NCI-H748 (cell line): ENCODE data around the gene AP2A2.

Experiments
- DNase-seq: peaks from one replicate; lab custom pipeline; 2025; ENCODE audit not compliant: unreplicated experiment; lab: John Stamatoyannopoulos, UW

AP2A2 gene

GRCh38 chr11:898540-899190 lies 27.0 kb upstream of the AP2A2 start:
- DNase-seq, result no peak

- no peak for DNase-seq
Observed at GRCh38 chr11:899724-900123, 25.9 kb upstream of the AP2A2 start.

- no peak for DNase-seq
Observed at GRCh38 chr11:900545-900944, 25.1 kb upstream of the AP2A2 start.

GRCh38 chr11:901452-902061 lies 24.1 kb upstream of the AP2A2 start:
- no peak for DNase-seq

GRCh38 chr11:904380-904779 lies 21.3 kb upstream of the AP2A2 start:
- DNase-seq, result no peak

- DNase-seq, result no peak
Observed at GRCh38 chr11:905952-906351, 19.7 kb upstream of the AP2A2 start.

- no peak for DNase-seq
Observed at GRCh38 chr11:907668-908067, 18.0 kb upstream of the AP2A2 start.

GRCh38 chr11:908273-908672 lies 17.4 kb upstream of the AP2A2 start:
- no peak for DNase-seq

- no peak for DNase-seq
Observed at GRCh38 chr11:909406-909805, 16.3 kb upstream of the AP2A2 start.

- peak; percentile 53 for DNase-seq
Observed at GRCh38 chr11:910044-910588, 15.6 kb upstream of the AP2A2 start.

GRCh38 chr11:910589-911030 lies 15.1 kb upstream of the AP2A2 start, which contains the start of gene CHID1:
Gene CHID1, minus strand, starts transcription at chr11:910810. Its CDS starts 5,994 bp downstream, at chr11:904816.
- peak; percentile 86 for DNase-seq

- peak; percentile 68 for DNase-seq
Observed at GRCh38 chr11:911031-911889, 14.4 kb upstream of the AP2A2 start.

- DNase-seq, result no peak
Observed at GRCh38 chr11:911890-912219, 13.8 kb upstream of the AP2A2 start.

GRCh38 chr11:912266-912665 lies 13.4 kb upstream of the AP2A2 start:
- DNase-seq, result no peak

- no peak for DNase-seq
Observed at GRCh38 chr11:913043-913442, 12.6 kb upstream of the AP2A2 start.

GRCh38 chr11:914204-914603 lies 11.5 kb upstream of the AP2A2 start:
- DNase-seq, result no peak

GRCh38 chr11:914747-915501 lies 10.7 kb upstream of the AP2A2 start:
- no peak for DNase-seq

- no peak for DNase-seq
Observed at GRCh38 chr11:917426-917825, 8.2 kb upstream of the AP2A2 start.

GRCh38 chr11:921921-922678 lies 3.6 kb upstream of the AP2A2 start:
- DNase-seq, result no peak

GRCh38 chr11:923691-924405 lies 1.8 kb upstream of the AP2A2 start:
- no peak for DNase-seq
